ENCODE measurements around the gene PGAP6. TPM values are rescaled to one million over a fixed set of nuclear protein-coding genes. Genes with fewer than 3 reads are reported as not detected.
"Not testable (repeated sequence)": the region's sequence is repeated elsewhere in the genome, so short reads cannot be mapped to it uniquely, and the experiment has no call there.

The PGAP6 gene
- total RNA-seq, 4 donors from 2014 or later: 10.6 to 36.2 (median 12.8) TPM

DNA sequence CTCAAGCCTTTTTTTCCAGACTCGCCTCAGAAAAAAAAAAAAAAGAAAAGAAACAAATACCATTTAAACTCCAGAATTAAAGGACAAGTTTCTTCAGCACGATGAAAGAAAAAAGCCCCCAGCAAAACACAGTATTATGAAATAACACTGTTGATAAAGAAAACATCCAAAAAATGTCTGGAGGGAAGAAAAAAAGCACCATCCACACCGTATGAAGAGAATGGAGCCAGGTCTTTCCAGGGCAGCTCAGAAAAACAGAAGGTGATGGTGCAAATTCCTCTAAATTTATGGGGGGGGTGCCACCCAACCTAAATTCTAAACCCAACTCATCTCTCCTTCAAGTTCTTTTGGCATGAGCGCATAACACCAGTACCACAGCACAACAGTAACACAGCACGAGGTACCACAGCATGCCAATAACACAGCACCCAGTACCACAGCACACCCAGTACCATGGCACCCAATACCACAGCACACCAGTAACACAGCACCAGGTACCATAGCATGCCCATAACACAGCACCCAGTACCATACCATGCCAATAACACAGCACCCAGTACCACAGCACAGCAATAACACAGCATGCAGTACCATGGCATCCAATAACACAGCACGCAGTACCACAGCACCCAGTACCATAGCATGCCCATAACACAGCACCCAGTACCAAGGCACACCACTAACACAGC, 48.2 kb downstream of the PGAP6 start:
- H3K36me3 ChIP-seq: no peaks in the 10 kb centered on the region
- intact Hi-C loops (cut with DNase I; ENCODE audit: low total_unique reads): no loop called here
- H3K4me3 ChIP-seq: no peak overlapping the region
- no peaks in the 10 kb centered on the region for H3K4me1 ChIP-seq
- no peaks in the 10 kb centered on the region for H3K9me3 ChIP-seq
- TF ChIP-seq, protein P1, sequence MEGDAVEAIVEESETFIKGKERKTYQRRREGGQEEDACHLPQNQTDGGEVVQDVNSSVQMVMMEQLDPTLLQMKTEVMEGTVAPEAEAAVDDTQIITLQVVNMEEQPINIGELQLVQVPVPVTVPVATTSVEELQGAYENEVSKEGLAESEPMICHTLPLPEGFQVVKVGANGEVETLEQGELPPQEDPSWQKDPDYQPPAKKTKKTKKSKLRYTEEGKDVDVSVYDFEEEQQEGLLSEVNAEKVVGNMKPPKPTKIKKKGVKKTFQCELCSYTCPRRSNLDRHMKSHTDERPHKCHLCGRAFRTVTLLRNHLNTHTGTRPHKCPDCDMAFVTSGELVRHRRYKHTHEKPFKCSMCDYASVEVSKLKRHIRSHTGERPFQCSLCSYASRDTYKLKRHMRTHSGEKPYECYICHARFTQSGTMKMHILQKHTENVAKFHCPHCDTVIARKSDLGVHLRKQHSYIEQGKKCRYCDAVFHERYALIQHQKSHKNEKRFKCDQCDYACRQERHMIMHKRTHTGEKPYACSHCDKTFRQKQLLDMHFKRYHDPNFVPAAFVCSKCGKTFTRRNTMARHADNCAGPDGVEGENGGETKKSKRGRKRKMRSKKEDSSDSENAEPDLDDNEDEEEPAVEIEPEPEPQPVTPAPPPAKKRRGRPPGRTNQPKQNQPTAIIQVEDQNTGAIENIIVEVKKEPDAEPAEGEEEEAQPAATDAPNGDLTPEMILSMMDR (IDR thresholded peaks at IDR 0.05): no peak
- no peak for TF ChIP-seq POLR2A (IDR thresholded peaks at IDR 0.05)
- H3K27me3 ChIP-seq: no peaks in the 10 kb centered on the region
- no peak overlapping the region for H3K27ac ChIP-seq
- DNase-seq: no peak

DNA sequence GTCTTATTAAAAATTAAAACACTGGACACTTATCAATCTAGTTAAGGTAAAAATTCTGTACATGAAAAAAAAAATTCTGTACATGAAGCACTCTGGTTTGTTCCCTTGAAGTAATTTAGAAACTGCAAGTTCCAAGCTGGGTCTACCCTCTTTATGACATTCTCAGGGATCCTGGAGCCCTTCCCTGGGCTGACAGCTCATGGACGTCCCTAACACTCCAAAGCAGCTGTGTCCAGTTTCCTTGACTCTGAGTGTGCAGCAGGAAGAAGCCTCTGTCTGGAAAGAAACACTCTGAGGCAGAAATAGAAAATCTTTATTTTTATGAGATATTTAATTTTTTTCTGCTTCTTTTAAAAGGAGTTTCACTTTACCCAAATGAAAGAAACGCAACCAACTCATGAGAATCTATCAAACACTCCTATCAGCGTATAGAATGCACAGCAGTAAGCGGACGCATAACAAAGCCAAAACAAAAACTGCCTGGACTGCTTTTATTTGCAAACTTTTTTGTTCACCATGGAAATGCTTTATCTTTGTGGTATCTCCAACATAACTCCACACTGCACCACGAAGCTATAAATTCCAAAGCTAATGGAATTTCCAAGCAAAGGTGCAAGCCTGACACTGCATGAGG, 50.5 kb downstream of the PGAP6 start:
- H3K36me3 ChIP-seq; H3K4me1 ChIP-seq; H3K4me3 ChIP-seq; DNase-seq; H3K27ac ChIP-seq; intact Hi-C loops (cut with DNase I; ENCODE audit: low total_unique reads); H3K27me3 ChIP-seq; H3K9me3 ChIP-seq: not testable (repeated sequence)

DNA sequence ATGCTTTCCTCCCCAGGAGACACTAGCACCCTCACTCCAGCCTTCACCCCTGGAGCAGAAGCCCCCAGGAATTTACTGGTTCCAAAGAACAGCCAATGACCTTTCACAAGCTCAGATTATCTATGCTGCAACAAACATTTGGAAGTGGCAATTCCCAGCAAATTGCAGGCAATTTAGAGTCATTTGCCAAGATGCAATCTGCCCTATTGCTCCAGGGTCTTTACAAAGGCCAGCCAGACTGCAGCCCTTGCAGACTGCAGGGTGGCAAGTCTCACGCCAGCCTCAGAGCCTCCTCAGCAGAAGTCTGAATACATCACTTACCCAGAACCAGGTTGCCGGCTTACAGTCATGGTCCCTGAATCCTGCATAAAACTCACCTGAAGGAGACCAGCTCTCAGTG, 51.0 kb downstream of the PGAP6 start:
- no peaks in the 10 kb centered on the region for H3K9me3 ChIP-seq
- no peak for DNase-seq
- no peaks in the 10 kb centered on the region for H3K36me3 ChIP-seq
- intact Hi-C loops (cut with DNase I; ENCODE audit: low total_unique reads): no loop called here
- no peak overlapping the region for H3K27ac ChIP-seq
- H3K27me3 ChIP-seq: no peaks in the 10 kb centered on the region
- H3K4me3 ChIP-seq: no peak overlapping the region
- no peaks in the 10 kb centered on the region for H3K4me1 ChIP-seq
- TF ChIP-seq, protein P1 (IDR thresholded peaks at IDR 0.05): no peak
- no peak for TF ChIP-seq POLR2A (IDR thresholded peaks at IDR 0.05)

DNA sequence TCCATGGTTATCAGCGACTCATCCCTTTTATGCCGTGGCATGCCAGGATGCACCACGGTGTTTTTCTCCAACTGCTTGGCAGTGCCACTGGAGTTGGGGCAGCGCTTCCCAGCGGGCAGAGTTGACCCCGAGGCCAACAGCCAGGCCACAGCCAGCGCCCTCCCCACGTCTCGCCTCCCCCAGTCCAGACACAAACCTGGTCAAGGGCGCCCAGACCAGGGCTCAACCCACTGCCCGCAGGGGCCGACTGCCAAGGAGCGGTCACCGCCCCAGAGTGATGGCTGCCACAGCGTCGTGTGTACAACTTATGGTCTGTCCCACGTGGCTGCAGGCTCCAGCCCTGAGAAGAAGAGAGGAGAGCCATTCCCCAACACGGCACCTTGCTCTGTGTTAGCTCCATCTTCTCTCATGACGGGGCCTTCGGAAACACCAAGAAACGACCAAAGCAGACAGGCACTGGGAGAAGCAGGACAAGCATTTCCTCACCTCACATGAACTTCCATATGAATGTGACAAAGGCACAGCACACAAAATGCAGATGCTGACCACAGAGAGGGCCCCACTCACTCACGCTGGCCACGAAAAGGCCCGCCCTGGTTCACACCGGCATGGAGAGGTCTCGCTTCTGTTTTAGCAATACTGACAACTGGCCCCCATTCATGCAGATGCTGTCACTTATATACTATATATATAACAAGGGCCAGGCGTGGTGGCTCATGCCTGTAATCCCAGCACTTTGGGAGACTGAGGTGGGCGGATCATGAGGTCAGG, 56.2 kb downstream of the PGAP6 start:
- H3K9me3 ChIP-seq: no peaks in the 10 kb centered on the region
- no peaks in the 10 kb centered on the region for H3K4me1 ChIP-seq
- H3K27ac ChIP-seq: no peak overlapping the region
- TF ChIP-seq, protein P1 (IDR thresholded peaks at IDR 0.05): no peak
- no peak for TF ChIP-seq POLR2A (IDR thresholded peaks at IDR 0.05)
- no peaks in the 10 kb centered on the region for H3K27me3 ChIP-seq
- DNase-seq: no peak
- H3K4me3 ChIP-seq: no peak overlapping the region
- no peaks in the 10 kb centered on the region for H3K36me3 ChIP-seq
- intact Hi-C loops (cut with DNase I; ENCODE audit: low total_unique reads): no loop called here

DNA sequence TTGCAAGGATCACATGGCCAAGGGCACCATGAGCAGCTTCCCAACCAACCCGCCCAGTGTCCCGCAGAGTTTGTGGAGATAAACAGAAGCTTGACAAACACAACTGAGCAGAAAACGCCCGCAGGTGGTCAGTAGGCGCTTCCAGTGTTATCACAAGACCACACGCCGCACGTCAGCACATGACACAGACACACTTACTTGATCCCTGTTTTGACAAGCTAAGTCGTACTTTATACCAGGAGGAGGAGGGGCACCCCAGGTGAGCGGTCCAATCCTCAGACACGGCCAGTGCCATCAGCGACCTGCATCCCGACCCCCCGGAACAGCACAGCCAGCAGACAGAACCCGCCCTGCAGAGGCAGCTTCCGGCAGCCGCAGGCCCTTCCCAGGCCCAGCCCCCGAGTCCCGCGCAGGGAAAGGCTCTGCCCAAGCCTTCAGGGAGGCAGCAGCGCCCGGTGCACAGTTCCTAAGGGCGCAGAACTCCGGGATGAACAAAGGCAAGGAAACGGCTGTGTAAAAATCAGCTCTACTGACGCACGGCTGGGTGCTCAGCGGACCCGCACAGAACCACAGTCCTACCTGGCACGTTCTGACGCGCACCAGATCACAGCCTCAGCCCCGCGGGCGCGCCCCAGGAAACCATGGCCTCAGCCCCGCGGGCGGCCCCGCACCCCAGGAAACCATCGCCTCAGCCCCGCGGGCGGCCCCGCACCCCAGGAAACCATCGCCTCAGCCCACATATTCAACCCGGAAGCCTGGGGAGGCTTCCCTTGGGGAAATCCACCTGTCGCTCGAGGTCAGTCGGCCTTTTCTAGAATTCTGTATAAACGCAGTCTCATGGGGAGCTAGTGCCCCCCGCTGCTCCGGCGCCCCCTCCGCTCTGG, 57.1 kb downstream of the PGAP6 start:
- Histone ChIP-seq H3K4me1 (no peaks in the 10 kb centered on the region), H3K27me3 (no peaks in the 10 kb centered on the region), H3K9me3 (no peaks in the 10 kb centered on the region), H3K27ac (no peak overlapping the region), H3K4me3 (no peak overlapping the region), H3K36me3 (no peaks in the 10 kb centered on the region)
- intact Hi-C loops (cut with DNase I; ENCODE audit: low total_unique reads): no loop called here
- no peak for TF ChIP-seq POLR2A (IDR thresholded peaks at IDR 0.05)
- TF ChIP-seq, protein P1 (IDR thresholded peaks at IDR 0.05): no peak
- no peak for DNase-seq
